ENCODE data around the gene MED26. TPM values are rescaled to one million over a fixed set of nuclear protein-coding genes. Genes with fewer than 3 reads are reported as not detected.

The MED26 gene
- total RNA-seq, 2 donors from 2014 or later: 24.1 TPM

DNA sequence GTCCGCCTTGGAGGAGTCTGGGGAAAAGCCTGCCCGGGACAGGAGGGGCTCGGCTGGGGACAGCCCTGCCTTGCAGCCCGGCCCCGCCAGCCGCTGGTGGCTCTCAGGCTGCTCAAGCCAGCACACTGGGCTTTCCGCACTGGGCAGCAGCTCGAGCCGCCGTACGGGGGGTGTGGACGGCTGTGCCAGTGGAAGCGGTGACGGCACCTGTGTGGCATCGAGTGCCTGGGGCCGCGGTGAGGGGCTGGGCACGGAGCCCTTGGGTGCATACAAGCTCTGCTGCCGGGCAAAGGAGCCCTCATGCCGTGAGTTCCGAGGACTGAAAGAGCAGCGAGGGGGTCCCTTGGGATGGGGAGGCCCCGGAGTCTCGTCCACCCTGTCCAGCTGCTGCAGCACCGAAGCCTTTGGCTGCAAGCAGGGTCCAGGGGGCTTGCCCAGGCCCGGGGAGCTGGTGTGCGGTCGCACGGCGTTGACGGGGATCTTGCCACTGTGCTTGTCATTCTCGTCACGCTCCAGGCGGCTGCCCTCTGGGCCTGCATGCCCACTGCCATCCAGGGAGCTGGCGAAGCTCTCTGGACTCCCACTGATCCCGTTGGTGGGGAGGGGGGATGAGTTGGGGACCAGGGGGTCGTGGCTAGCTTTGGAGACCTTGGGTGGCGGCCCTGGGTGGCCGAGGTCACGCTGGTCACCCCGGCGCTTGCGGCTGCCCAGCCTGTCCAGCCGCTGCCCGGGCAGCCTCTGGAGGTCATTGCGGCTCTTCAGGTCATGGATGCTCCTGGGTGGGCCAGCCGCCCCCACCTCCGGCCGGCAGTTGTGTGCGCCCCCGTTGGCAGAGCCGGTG is 51.1 kb downstream of the MED26 start:
- DNase-seq (ENCODE audit: low spot score in 2 of 2) (no peak), ATAC-seq (no peak)
- Mint-ChIP-seq H3K36me3 (peaks cover 18% of the 10 kb centered on the region in 2 donors), H3K27ac (peak overlapping the region in 1 of 2 donors; percentile 77), H3K9me3 (no peaks in the 10 kb centered on the region)

DNA sequence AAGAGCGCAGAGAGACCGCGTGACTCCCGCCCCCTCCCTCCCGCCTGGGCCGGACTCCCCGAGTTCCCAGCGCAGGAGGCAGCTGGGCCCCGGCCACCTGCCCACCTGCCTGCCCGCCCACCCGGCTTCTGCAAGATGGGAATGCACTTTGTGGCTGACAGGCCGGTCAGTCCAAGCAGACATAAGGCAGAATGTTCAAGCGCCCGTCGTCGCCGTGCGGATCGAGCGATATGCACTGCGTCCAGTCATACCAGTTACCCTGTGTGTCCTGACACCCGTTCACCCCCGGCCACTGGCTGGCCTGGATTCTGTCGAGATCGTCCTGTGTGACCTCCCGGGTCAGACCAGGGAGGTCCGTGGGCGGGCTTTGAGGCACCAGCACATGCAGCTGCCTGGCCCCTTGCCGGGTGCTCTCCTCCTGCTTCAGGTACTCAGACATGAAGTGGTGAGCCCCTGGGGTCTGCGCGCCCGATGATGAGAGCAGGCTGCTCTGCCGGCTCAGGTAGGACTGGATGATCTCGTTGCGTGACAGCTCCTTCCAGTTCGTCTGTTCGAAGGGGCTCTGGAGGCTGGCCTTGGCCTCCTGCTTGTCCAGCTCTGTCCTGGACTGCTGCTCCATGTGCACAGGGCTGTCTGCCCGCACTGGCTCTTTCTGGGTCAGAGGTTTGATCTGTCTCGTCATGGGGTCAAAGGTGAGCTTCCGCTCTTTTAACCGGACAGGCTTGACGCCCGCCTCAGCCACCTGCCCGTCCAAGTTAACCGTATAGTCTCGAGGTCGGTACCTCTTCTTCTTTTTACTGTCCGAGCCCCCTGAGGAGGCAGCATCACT is 51.9 kb downstream of the MED26 start:
- DNase-seq (ENCODE audit: low spot score in 2 of 2) (no peak), ATAC-seq (no peak)
- H3K36me3 Mint-ChIP-seq: peaks cover 18 to 23% of the 10 kb centered on the region in 2 donors
- peak overlapping the region in 1 of 2 donors; percentile 77 for H3K27ac Mint-ChIP-seq
- H3K9me3 Mint-ChIP-seq: no peaks in the 10 kb centered on the region

DNA sequence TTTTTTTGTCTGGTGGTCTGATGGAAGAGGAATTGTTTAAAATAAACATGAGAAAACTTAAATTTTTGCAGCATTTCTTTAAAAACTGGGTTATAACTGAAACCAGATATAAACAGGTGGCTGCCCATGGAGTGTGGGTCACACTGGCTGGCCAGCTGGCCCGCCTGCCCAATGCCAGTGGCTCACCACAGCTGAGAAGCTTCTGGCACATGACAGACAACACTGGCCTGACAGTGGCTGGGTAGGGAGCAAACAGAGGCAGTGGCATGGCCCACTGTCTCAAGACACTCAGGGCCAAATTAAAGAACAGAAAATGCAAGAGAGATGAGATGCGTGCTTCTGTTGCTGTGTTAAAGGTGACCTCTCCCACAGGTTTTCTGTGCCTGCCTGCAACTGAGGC is 52.7 kb downstream of the MED26 start:
- Mint-ChIP-seq H3K27ac (peak overlapping the region; percentile 33 to 95), H3K9me3 (no peaks in the 10 kb centered on the region), H3K36me3 (peaks cover 18 to 23% of the 10 kb centered on the region in 2 donors)
- no peak for DNase-seq (ENCODE audit: low spot score in 2 of 2)
- ATAC-seq: no peak

DNA sequence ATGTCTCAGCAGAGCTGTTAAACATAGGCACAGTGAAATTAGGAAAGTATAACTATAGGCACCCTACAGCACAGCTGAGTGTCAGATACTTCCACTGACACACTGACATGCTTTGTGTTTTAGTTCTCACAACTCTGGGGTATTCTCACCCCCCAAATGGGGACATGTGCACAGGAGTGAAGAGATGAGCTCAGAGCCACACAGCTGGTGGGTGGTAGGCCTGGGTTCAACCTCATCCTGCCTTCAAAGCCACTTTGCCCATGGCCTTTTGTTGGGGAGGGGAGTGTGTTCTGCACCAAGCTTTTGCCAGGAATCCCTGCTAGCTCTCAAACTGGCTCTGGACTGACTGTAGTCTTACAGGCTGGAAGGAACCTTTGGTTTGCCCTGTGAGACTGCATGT is 54.1 kb downstream of the MED26 start:
- ATAC-seq: no peak
- H3K36me3 Mint-ChIP-seq: peaks cover 26 to 33% of the 10 kb centered on the region in 2 donors

DNA sequence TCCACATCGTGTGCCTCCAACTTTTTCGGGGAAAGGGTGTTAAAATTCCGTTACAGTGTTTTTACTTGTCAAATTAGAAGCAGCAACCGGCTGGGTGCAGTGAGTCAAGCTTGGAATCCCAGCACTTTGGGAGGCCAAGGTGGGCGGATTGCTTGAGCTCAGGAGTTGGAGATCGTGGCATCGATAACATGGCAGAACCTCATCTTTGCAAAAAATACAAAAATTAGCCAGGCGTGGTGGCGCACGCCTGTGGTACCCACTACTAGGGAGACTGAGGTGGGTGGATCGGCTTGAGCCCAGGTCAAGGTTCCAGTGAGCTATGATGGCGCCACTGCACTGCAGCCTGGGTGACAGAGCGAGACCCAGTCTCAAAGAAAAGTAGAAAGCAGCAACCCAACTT is 54.7 kb downstream of the MED26 start:
- DNase-seq (ENCODE audit: low spot score in 2 of 2) (no peak), ATAC-seq (no peak)

More for the DNA sequence above, 54.1 kb downstream of the MED26 start:
- DNase-seq (ENCODE audit: low spot score in 2 of 2): no peak
- Mint-ChIP-seq H3K9me3 (no peaks in the 10 kb centered on the region), H3K27ac (peak overlapping the region; percentile 33 to 81)

DNA sequence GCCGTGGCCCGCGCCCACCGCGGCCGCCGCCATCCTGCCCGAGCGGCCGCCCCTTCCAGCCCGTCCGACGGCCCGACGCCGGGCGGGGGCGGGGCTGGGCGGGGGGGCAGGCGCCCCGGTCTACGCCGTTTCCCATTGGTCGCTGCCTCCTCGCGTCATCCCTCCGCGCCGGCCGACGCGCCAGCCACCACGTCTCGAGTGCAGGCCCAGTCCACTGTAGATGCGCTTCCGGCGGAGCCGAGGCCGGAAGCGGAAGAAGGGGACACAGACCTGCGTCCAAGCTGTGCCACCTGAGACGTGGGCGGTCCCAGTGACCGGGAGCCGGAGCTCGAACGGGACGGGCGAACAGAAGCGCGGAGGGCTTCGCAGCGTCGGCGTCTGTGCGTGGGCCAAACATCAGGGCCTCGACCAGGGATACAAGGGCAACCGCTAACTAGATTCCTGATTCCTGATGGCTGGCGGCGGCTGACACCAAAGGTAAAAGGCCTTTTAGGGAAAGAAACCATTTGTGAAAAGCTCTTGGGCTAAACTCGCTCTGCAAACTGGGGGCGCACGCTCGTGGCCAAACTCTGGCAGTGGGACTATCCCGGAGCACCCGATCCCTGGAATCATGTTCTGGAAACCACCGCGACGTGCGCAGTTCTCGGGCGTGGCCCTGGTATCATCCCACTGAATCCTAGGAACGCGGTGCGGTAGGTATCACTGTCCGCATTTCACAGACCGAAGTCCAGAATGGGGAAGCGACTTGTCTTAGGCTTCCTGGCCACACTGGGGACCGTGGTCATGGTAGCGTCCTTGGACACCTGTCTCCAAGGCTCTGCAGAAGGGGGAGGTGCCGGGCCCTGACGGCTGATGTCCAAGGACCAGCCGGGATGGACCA is 55.4 kb downstream of the MED26 start, which contains the start of gene SLC35E1:
SLC35E1 (minus strand) TSS at position 84 of the 880 bp plus-strand sequence; CDS start at position 33, 51 bp downstream.
- ATAC-seq: peak; percentile 96 to 97
- Mint-ChIP-seq H3K9me3 (no peaks in the 10 kb centered on the region), H3K36me3 (peaks cover 27 to 33% of the 10 kb centered on the region in 2 donors), H3K27ac (peak within 1 kb of the TSS; percentile 94 to 97)
- DNase-seq (ENCODE audit: low spot score in 2 of 2): peak; percentile 87 to 97

More for the DNA sequence above, 54.7 kb downstream of the MED26 start:
- Mint-ChIP-seq H3K36me3 (peaks cover 27 to 33% of the 10 kb centered on the region in 2 donors), H3K9me3 (no peaks in the 10 kb centered on the region), H3K27ac (peak overlapping the region; percentile 94 to 97)

DNA sequence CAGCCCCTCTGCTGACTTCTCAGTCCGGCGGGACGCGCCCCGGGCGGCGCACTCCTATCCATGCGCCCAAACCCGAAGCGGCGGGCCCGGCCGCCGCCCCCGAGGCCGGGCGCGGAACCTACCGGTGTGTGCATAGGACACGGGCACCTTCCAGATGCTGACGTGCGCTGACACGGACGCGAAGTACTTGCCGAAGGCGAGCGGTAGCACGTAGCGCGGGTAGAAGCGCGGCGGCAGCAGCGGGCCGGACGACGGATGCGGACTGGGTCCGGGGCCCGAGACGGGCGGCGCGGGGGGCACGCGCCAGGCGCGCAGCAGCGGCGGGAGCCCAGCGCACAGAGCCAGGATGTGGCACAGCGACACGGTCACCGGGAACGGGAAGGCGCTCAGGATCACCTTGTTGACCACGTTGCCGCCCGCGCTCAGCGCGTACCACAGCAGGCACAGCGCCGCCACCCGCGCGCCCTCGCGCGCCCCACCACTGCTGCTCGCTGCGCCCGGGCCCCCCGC is 56.1 kb downstream of the MED26 start:
- peak in 1 of 2 donors; percentile 51 for DNase-seq (ENCODE audit: low spot score in 2 of 2)
- no peaks in the 10 kb centered on the region for H3K9me3 Mint-ChIP-seq
- H3K27ac Mint-ChIP-seq: peak overlapping the region; percentile 89 to 94
- peak; percentile 45 for ATAC-seq
- peaks cover 27 to 36% of the 10 kb centered on the region in 2 donors for H3K36me3 Mint-ChIP-seq

DNA sequence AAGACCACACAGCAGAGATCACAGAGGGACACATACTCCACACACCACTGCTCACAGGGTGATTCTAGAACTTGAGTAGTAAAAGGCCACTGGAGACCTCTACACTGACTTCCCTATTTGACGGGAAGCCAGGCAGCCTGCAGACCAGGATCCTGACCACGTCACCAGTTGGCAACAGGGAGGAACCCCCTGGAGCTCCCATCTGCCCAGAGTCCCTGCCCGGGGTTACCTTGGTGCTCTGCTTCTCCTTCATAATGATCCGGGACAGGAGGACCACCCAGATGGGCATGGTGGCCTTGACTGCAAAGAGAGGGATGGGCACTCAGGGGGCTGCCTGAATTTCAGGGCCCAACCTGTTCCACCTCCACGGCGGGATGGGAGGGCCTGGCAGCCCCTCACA is 56.7 kb downstream of the MED26 start:
- H3K36me3 Mint-ChIP-seq: peaks cover 33 to 42% of the 10 kb centered on the region in 2 donors
- no peaks in the 10 kb centered on the region for H3K9me3 Mint-ChIP-seq
- DNase-seq (ENCODE audit: low spot score in 2 of 2) (no peak), ATAC-seq (no peak)
- peak overlapping the region; percentile 89 to 94 for H3K27ac Mint-ChIP-seq

DNA sequence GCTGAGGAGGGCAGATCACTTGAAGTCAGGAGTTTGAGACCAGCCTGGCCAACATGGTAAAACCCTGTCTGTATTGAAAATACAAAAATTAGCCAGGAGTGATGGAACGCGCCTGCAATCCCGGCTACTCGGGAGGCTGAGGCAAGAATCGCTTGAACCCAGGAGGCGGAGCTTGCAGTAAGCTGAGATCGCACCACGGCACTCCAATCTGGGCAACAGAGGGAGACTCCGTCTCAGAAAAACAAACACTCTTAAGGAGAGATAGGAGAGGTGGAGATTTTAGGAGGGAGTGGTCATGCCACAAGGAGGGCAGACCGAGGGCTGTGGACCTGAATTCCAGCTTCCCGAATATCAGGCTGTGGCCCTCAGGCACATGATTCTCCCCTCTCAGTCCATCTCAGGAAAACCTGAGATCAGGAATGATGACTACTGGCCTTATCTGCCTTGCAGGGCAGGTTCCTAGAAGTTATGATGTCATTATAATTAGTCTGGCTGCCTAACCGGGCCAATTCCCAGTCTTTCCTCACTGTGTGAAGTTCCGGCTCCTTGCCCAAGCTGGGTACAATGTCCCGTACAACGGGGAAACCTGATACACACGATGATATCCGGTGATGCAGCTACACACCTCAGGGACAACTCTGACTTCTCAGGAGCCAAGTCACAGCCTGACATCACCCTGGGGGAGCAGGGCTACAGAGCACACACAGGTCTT is 58.2 kb downstream of the MED26 start:
- Mint-ChIP-seq H3K36me3 (peaks cover 34 to 43% of the 10 kb centered on the region in 2 donors), H3K9me3 (no peaks in the 10 kb centered on the region), H3K27ac (peak overlapping the region in 1 of 2 donors; percentile 84)
- DNase-seq (ENCODE audit: low spot score in 2 of 2) (no peak), ATAC-seq (no peak)

DNA sequence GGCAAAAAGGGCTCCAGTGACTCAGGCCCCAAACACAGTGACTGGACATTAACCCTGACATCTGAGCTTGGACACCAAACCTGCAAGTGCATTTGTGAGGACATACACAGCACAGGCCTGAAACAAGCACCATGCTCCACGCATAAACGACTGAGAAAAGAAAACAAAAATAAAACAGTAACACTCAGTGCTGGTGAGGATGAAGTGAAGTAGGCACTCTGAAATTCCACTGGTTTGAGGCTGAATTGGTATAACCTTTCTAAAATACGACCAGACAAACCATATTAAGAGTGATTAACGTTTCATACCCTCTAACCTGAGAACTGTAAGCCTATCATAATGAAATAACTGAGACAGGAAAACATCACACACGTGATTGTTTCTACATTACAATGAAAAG is 61.3 kb downstream of the MED26 start:
- DNase-seq (ENCODE audit: low spot score in 2 of 2): no peak
- peaks cover 27 to 48% of the 10 kb centered on the region in 2 donors for H3K36me3 Mint-ChIP-seq
- H3K27ac Mint-ChIP-seq: peak overlapping the region; percentile 77 to 89
- ATAC-seq: no peak
- no peaks in the 10 kb centered on the region for H3K9me3 Mint-ChIP-seq

DNA sequence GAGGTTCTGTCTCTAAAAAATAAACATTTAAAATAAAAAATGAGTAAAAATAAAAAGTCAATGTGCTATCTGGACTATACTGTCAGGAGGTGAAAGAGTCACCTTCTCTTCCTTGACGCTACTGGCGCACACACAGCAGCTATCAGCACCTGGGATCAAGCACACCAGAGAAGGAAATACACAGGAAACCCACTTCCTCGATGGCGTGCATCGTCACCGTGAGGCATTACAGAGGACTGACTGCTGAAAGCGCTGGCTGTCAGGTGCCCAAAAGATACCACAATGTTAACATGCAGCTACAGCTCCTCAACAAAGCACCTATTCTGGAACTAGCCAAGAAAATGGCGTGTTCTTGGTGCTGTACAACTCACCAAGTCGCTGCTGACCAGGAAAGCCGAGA is 61.8 kb downstream of the MED26 start:
- DNase-seq (ENCODE audit: low spot score in 2 of 2): peak in 1 of 2 donors; percentile 79
- Mint-ChIP-seq H3K9me3 (no peaks in the 10 kb centered on the region), H3K27ac (peak overlapping the region; percentile 77 to 89), H3K36me3 (peaks cover 31 to 49% of the 10 kb centered on the region in 2 donors)
- peak; percentile 81 to 98 for ATAC-seq

DNA sequence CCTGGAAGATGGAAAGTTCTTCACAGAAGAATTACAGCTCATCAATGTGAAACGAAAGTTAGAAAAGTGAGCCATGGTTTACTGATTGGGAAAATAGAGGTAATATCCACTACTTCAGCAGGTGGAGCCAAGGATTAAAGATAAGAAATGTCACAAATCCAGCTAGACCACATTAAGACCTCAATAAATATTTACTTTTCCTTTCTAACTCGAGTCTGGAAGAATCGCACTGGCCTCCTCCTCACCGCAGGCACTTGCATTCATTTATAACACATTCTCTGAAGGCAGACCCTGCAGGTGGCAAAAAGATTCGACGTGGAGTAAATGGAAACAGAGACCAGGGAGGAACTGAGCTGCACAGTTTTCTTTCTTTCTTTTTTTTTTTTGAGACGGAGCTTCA is 63.2 kb downstream of the MED26 start:
- ATAC-seq (no peak), DNase-seq (ENCODE audit: low spot score in 2 of 2) (no peak)
- Mint-ChIP-seq H3K9me3 (no peaks in the 10 kb centered on the region), H3K27ac (peak overlapping the region in 1 of 2 donors; percentile 54), H3K36me3 (peaks cover 31 to 53% of the 10 kb centered on the region in 2 donors)

DNA sequence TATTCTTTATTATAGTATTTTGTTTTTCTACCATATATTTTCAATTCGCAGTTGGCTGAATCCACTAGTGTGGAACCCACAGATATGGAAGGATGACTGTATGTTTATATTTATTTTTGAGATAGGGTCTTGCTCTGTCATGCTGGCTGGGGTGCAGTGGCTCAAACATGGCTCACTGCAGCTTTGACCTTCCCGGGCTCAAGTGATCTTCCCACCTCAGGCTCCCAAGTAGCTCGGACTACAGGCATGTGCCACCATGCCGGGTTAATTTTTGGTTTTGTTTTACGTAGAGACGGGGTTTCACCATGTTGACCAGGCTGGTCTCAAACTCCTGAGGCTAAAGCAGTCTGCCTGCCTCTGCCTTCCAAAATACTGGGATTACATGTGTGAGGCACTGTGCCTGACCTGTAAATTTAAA is 65.4 kb downstream of the MED26 start:
- Mint-ChIP-seq H3K27ac (no peak overlapping the region), H3K36me3 (peaks cover 22 to 46% of the 10 kb centered on the region in 2 donors), H3K9me3 (no peaks in the 10 kb centered on the region)
- no peak for DNase-seq (ENCODE audit: low spot score in 2 of 2)
- no peak for ATAC-seq

DNA sequence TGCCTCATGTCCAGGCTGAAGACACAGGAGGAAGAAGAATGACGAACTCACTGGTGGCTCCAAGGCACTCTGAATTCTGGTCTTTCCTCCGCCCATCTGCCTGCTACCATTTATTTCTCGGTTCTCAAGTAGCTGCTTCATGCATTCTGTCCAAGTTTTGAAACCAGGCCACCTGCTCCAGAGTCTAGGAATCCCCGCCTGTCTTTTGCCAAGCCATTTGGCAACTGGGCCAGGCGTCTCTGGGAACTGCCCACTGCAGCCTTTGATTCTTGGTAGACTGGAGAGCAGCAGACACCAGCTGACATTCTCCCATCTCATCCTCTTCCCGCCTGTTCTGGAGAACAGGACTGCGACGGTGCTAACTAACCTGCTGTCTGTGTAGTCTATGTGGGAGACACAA is 66.6 kb downstream of the MED26 start:
- ATAC-seq: no peak
- Mint-ChIP-seq H3K36me3 (peaks cover 17 to 38% of the 10 kb centered on the region in 2 donors), H3K9me3 (no peaks in the 10 kb centered on the region), H3K27ac (no peak overlapping the region)
- no peak for DNase-seq (ENCODE audit: low spot score in 2 of 2)

DNA sequence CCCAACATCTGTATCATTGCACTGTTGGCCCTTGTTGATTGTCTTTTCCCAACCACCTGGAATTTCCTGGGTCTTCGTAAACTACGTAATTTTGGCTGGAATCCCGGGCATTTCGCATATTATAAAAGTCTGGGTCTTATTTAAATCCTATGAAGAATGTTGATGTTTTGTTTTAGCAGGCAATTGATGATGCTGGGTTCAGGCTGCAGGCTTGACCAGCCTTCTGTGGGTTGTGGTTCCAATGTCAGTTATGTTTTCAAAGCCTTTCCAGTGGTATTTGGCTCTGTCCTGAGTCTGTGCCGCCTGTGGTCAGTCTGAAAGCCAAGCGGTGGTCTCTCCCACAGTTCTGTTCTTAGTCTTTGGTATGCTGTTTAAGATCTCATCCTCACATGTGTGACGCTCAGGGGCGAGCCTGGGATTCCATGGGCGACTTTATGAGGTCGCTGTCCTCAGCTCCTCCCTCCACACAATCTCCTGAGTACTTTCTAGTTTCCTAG is 68.2 kb downstream of the MED26 start:
- no peak for DNase-seq (ENCODE audit: low spot score in 2 of 2)
- Mint-ChIP-seq H3K9me3 (no peaks in the 10 kb centered on the region), H3K36me3 (peaks cover 10 to 31% of the 10 kb centered on the region in 2 donors), H3K27ac (peak overlapping the region in 1 of 2 donors; percentile 68)
- ATAC-seq: peak in 1 of 2 donors; percentile 5
